ENCODE data around the gene PRMT7. TPM values are rescaled to one million over a fixed set of nuclear protein-coding genes. Genes with fewer than 3 reads are reported as not detected.

PRMT7 gene
- total and polyA plus RNA-seq, 2 of the 8 experiments (the other 6 are each of a cell fraction or from before 2014, with no cell fraction given): 48.2 to 49.3 TPM

DNA sequence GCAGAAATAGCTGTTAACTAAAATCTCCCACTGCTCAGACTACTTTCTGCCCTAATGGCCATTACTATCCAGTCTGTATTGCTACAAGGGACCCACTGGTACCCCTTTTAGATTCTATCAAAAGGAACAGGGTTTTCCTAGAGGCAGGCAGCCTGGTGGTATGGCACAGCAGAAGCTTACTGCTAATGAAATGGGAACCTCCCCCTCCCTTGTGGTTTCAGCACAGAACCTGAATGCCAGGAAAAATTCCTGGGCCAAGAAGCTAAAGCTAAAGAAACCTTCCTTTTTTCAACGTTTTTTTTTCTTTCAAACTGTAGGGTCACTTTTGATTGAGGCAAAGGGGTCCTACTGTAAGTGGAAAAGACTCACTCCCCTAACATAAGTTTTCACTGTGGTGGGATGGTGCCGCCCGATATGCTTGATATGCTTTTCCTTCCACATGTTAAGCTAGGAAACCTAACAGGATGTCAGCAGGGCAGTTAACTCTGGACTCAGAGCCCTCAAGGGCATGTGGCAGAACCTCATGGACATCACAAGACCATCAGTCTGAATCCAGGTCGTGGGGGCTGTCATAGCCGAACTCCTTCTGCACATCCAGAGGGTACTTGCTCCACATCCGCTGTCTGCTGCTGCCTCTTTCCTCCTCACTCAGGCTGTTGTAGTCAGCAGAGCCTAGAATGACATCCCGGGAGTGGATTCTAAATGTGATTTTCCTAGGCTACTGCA is 9.9 kb upstream of the PRMT7 start (continued):
- TF ChIP-seq CTCF (IDR thresholded peaks at IDR 0.05; ENCODE audit: control extremely low read depth in 1 of 3, insufficient read depth in 1 of 3, low read depth in 1 of 3, low read length in 3 of 3) (no peak), BCL11A (IDR thresholded peaks at IDR 0.05; ENCODE audit: low read depth in 2 of 2, low read length in 2 of 2) (no peak)
